ENCODE measurements around the gene SNTG2.

Gene SNTG2

GRCh38 chr2:964562-964961, 13.9 kb downstream of the SNTG2 start:
- H3K36me3 ChIP-seq (ENCODE audit: control insufficient read depth, insufficient read depth, low read length) = no peaks in the 10 kb centered on the region
- H3K4me3 ChIP-seq (ENCODE audit: low read length) = no peak overlapping the region
- no peaks in the 10 kb centered on the region for H3K4me1 ChIP-seq (ENCODE audit: control insufficient read depth, insufficient read depth, low read length)

GRCh38 chr2:965640-966147, 15.0 kb downstream of the SNTG2 start:
- Histone ChIP-seq H3K27ac (ENCODE audit: low read depth, low read length) (no peak overlapping the region), H3K9ac (ENCODE audit: low read length) (no peak overlapping the region), H3K4me3 (ENCODE audit: low read length) (no peak overlapping the region), H3K27me3 (ENCODE audit: control insufficient read depth, insufficient read depth, low read length) (no peaks in the 10 kb centered on the region), H3K4me1 (ENCODE audit: control insufficient read depth, insufficient read depth, low read length) (no peaks in the 10 kb centered on the region), H3K36me3 (ENCODE audit: control insufficient read depth, insufficient read depth, low read length) (no peaks in the 10 kb centered on the region)

More at GRCh38 chr2:964562-964961, 13.9 kb downstream of the SNTG2 start:
- Histone ChIP-seq H3K27ac (ENCODE audit: low read depth, low read length) (no peak overlapping the region), H3K27me3 (ENCODE audit: control insufficient read depth, insufficient read depth, low read length) (no peaks in the 10 kb centered on the region), H3K9ac (ENCODE audit: low read length) (no peak overlapping the region)

- Histone ChIP-seq H3K36me3 (ENCODE audit: control insufficient read depth, insufficient read depth, low read length) (no peaks in the 10 kb centered on the region), H3K27me3 (ENCODE audit: control insufficient read depth, insufficient read depth, low read length) (no peaks in the 10 kb centered on the region), H3K9ac (ENCODE audit: low read length) (no peak overlapping the region), H3K4me1 (ENCODE audit: control insufficient read depth, insufficient read depth, low read length) (no peaks in the 10 kb centered on the region), H3K4me3 (ENCODE audit: low read length) (no peak overlapping the region), H3K27ac (ENCODE audit: low read depth, low read length) (no peak overlapping the region)
Observed at GRCh38 chr2:973129-973528, 22.5 kb downstream of the SNTG2 start.

GRCh38 chr2:974054-974453, 23.4 kb downstream of the SNTG2 start:
- Histone ChIP-seq H3K27ac (ENCODE audit: low read depth, low read length) (no peak overlapping the region), H3K27me3 (ENCODE audit: control insufficient read depth, insufficient read depth, low read length) (no peaks in the 10 kb centered on the region), H3K36me3 (ENCODE audit: control insufficient read depth, insufficient read depth, low read length) (no peaks in the 10 kb centered on the region), H3K4me1 (ENCODE audit: control insufficient read depth, insufficient read depth, low read length) (no peaks in the 10 kb centered on the region), H3K9ac (ENCODE audit: low read length) (no peak overlapping the region), H3K4me3 (ENCODE audit: low read length) (no peak overlapping the region)

- Histone ChIP-seq H3K9ac (ENCODE audit: low read length) (no peak overlapping the region), H3K4me1 (ENCODE audit: control insufficient read depth, insufficient read depth, low read length) (no peaks in the 10 kb centered on the region), H3K27ac (ENCODE audit: low read depth, low read length) (no peak overlapping the region), H3K36me3 (ENCODE audit: control insufficient read depth, insufficient read depth, low read length) (no peaks in the 10 kb centered on the region), H3K27me3 (ENCODE audit: control insufficient read depth, insufficient read depth, low read length) (no peaks in the 10 kb centered on the region), H3K4me3 (ENCODE audit: low read length) (no peak overlapping the region)
Observed at GRCh38 chr2:974502-974901, 23.9 kb downstream of the SNTG2 start.

DNA sequence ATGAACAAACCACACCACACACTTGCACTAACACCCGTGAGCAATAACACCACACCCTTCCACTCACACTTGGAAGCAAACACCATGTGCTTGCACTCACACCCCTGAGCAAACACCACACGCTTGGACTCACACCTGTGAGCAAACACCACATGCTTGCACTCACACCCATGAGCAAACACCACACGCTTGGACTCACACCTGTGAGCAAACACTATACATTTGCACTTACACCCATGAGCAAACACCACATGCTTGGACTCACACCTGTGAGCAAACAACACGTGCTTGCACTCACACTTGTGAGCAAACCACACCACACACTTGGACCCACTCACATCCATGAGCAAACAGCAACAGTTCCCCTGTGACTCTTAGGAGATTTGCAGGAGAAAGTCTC, 24.4 kb downstream of the SNTG2 start:
- no peaks in the 10 kb centered on the region for H3K36me3 ChIP-seq (ENCODE audit: control insufficient read depth, insufficient read depth, low read length)
- H3K27ac ChIP-seq (ENCODE audit: low read depth, low read length) = no peak overlapping the region
- H3K4me1 ChIP-seq (ENCODE audit: control insufficient read depth, insufficient read depth, low read length) = no peaks in the 10 kb centered on the region
- no peak overlapping the region for H3K9ac ChIP-seq (ENCODE audit: low read length)
- H3K27me3 ChIP-seq (ENCODE audit: control insufficient read depth, insufficient read depth, low read length) = no peaks in the 10 kb centered on the region
- no peak overlapping the region for H3K4me3 ChIP-seq (ENCODE audit: low read length)

DNA sequence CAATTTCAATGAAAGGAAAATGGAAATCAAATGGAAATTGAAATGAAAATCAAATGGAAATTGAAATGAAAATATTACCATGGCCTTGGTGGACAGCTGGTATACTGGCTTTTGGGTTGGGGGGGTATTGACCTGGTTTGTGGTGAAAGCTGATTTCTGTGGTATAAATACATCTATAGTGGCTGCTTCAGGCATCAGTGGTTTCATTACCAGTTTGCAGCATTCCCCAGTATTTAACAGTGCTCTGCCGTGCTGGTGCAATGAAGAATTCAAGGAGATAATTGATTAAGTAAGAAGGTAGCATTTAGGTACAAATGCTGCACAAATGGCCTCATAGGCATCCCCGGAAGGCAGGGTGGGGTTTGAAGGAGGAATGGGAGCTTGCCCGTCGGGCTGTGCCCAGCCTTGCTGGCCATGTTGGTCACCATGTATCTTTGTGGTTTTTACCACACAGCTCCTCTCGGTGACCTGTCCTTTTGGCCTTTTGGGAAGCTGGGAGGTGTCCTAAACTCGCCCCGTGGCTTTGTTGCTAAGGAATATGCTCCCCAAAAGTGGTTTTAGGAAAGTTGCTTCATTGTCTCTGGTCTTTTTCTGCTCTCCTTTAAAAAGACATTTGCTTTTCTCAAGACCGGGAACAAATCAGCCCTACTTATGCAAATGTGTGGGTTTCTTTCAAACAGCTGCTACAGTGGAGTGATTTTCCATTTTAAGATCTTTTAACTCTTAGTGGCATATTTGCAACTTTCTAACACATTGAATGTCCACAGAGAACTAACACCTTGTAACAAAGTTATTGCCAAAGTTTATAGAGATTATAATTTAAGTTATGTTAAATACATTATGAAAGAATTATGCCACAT, 28.6 kb downstream of the SNTG2 start:
- H3K36me3 ChIP-seq (ENCODE audit: control insufficient read depth, insufficient read depth, low read length) = no peaks in the 10 kb centered on the region
- no peak overlapping the region for H3K27ac ChIP-seq (ENCODE audit: low read depth, low read length)
- no peak overlapping the region for H3K4me3 ChIP-seq (ENCODE audit: low read length)
- no peaks in the 10 kb centered on the region for H3K4me1 ChIP-seq (ENCODE audit: control insufficient read depth, insufficient read depth, low read length)
- no peak overlapping the region for H3K9ac ChIP-seq (ENCODE audit: low read length)
- no peaks in the 10 kb centered on the region for H3K27me3 ChIP-seq (ENCODE audit: control insufficient read depth, insufficient read depth, low read length)

DNA sequence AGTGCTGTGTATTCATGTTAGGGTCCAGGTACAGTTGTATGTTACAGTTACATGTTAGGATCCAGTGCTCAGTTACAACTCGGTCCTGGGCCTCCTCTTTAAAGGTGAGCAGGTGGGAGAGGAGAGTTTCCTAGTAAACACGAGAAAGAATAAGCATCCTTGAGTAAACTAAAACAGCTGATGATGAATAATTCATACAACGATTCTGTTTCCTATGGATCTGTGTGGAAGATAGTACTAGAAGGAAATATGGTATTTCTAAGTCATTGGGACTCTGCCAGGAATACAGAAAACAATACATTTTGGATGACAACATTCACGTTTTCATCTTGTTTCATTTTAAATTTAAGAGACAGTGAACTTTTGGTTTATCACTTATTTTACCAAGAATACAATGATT, 29.5 kb downstream of the SNTG2 start:
- H3K27ac ChIP-seq (ENCODE audit: low read depth, low read length) = no peak overlapping the region
- H3K27me3 ChIP-seq (ENCODE audit: control insufficient read depth, insufficient read depth, low read length) = no peaks in the 10 kb centered on the region
- H3K4me1 ChIP-seq (ENCODE audit: control insufficient read depth, insufficient read depth, low read length) = no peaks in the 10 kb centered on the region
- no peak overlapping the region for H3K4me3 ChIP-seq (ENCODE audit: low read length)
- H3K9ac ChIP-seq (ENCODE audit: low read length) = no peak overlapping the region
- no peaks in the 10 kb centered on the region for H3K36me3 ChIP-seq (ENCODE audit: control insufficient read depth, insufficient read depth, low read length)

- Histone ChIP-seq H3K4me3 (ENCODE audit: low read length) (no peak overlapping the region), H3K9ac (ENCODE audit: low read length) (no peak overlapping the region), H3K36me3 (ENCODE audit: control insufficient read depth, insufficient read depth, low read length) (no peaks in the 10 kb centered on the region), H3K27me3 (ENCODE audit: control insufficient read depth, insufficient read depth, low read length) (no peaks in the 10 kb centered on the region), H3K4me1 (ENCODE audit: control insufficient read depth, insufficient read depth, low read length) (no peaks in the 10 kb centered on the region), H3K27ac (ENCODE audit: low read depth, low read length) (no peak overlapping the region)
Observed at GRCh38 chr2:981258-981657, 30.6 kb downstream of the SNTG2 start.

GRCh38 chr2:981759-982158, 31.1 kb downstream of the SNTG2 start:
- no peaks in the 10 kb centered on the region for H3K27me3 ChIP-seq (ENCODE audit: control insufficient read depth, insufficient read depth, low read length)
- H3K4me3 ChIP-seq (ENCODE audit: low read length) = no peak overlapping the region
- H3K9ac ChIP-seq (ENCODE audit: low read length) = no peak overlapping the region
- H3K4me1 ChIP-seq (ENCODE audit: control insufficient read depth, insufficient read depth, low read length) = no peaks in the 10 kb centered on the region
- H3K36me3 ChIP-seq (ENCODE audit: control insufficient read depth, insufficient read depth, low read length) = no peaks in the 10 kb centered on the region
- no peak overlapping the region for H3K27ac ChIP-seq (ENCODE audit: low read depth, low read length)

DNA sequence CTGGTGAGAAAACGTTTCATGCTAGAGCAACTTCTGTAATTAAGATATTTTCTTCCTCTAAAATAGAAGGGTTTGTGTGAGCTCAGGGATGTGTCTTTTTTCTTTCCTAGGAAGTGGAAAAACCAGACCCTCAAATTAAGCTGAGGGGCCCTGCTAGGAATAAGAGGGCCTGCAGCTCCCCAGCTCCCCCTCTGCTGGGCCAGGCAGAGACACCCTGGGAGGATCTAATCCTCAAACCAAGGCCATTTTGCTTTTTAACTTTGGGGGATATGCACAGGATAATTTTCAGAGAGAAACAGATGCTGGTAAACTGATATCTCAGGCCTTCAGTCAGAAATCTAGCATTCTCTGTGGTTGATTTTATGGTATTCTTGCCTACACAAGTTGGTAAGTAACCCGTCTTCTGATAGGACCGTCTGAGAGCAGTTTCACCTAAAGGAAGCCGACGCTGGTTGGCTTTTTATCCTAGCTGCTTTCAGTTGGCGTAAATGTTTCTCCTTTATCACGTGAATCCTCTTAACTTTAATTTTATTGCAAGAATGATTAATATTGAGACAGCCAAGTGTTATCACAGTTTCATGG, 34.8 kb downstream of the SNTG2 start:
- Histone ChIP-seq H3K9ac (ENCODE audit: low read length) (no peak overlapping the region), H3K27me3 (ENCODE audit: control insufficient read depth, insufficient read depth, low read length) (no peaks in the 10 kb centered on the region), H3K4me3 (ENCODE audit: low read length) (no peak overlapping the region), H3K27ac (ENCODE audit: low read depth, low read length) (no peak overlapping the region), H3K4me1 (ENCODE audit: control insufficient read depth, insufficient read depth, low read length) (no peaks in the 10 kb centered on the region), H3K36me3 (ENCODE audit: control insufficient read depth, insufficient read depth, low read length) (no peaks in the 10 kb centered on the region)

DNA sequence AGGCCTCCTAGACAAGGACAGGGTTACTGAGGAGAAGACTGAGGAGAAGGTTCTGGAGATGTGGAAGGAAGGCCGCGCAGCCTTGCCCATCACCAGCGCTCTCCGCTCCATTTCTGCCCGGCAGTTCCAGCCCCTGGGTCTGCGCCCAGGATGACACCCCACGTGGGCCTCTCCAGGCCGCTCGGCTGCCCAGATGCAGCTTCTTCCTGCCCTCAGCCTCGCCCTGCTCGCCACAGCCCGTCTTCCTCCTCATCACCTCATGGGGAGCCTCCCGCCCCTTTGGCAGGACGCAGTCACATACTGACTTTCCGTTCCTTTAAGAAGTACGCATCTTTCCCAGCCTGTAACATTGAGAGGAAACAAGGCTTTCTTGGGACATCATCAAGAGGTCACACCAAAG, 37.1 kb downstream of the SNTG2 start:
- Histone ChIP-seq H3K27me3 (ENCODE audit: control insufficient read depth, insufficient read depth, low read length) (no peaks in the 10 kb centered on the region), H3K4me3 (ENCODE audit: low read length) (no peak overlapping the region), H3K36me3 (ENCODE audit: control insufficient read depth, insufficient read depth, low read length) (no peaks in the 10 kb centered on the region), H3K9ac (ENCODE audit: low read length) (no peak overlapping the region), H3K4me1 (ENCODE audit: control insufficient read depth, insufficient read depth, low read length) (no peaks in the 10 kb centered on the region), H3K27ac (ENCODE audit: low read depth, low read length) (no peak overlapping the region)

Measured in rectal smooth muscle tissue (tissue), 1 donor.